Effector CD4-positive, alpha-beta T cell (primary cell): Measurements from ENCODE around the gene CFAP410.

Experiments
- DNase-seq: peaks from one replicate; pipeline ENCODE4 v3.0.0-alpha.2; 2020

Gene CFAP410

GRCh38 chr21:44297525-44298290 is 41.5 kb downstream of the CFAP410 start:
- peak; percentile 60 for DNase-seq

- DNase-seq: no peak
Measured at GRCh38 chr21:44296916-44297315, 42.3 kb downstream of the CFAP410 start.

- DNase-seq: no peak
Measured at GRCh38 chr21:44296103-44296519, 43.1 kb downstream of the CFAP410 start.

- DNase-seq: no peak
Measured at GRCh38 chr21:44295646-44296045, 43.5 kb downstream of the CFAP410 start.

GRCh38 chr21:44295163-44295573 is 44.0 kb downstream of the CFAP410 start:
- no peak for DNase-seq

GRCh38 chr21:44294391-44295162 is 44.6 kb downstream of the CFAP410 start:
- DNase-seq: no peak

- no peak for DNase-seq
Measured at GRCh38 chr21:44293551-44294231, 45.5 kb downstream of the CFAP410 start.

GRCh38 chr21:44292812-44293195 is 46.4 kb downstream of the CFAP410 start:
- DNase-seq: no peak

GRCh38 chr21:44291936-44292811 is 47.0 kb downstream of the CFAP410 start:
- DNase-seq: no peak

GRCh38 chr21:44291078-44291935 is 47.9 kb downstream of the CFAP410 start:
- DNase-seq: no peak

- no peak for DNase-seq
Measured at GRCh38 chr21:44290327-44291077, 48.7 kb downstream of the CFAP410 start.

- DNase-seq: no peak
Measured at GRCh38 chr21:44289381-44290010, 49.7 kb downstream of the CFAP410 start.

- no peak for DNase-seq
Measured at GRCh38 chr21:44288251-44289110, 50.7 kb downstream of the CFAP410 start.

- DNase-seq: no peak
Measured at GRCh38 chr21:44286716-44287632, 52.2 kb downstream of the CFAP410 start.

GRCh38 chr21:44286086-44286715 is 53.0 kb downstream of the CFAP410 start:
- no peak for DNase-seq

- DNase-seq: no peak
Measured at GRCh38 chr21:44285138-44285992, 53.8 kb downstream of the CFAP410 start, which contains the start of gene AIRE. TSS of gene AIRE (plus strand) at chr21:44285876. CDS start at chr21:44286007, 131 bp downstream.
